T-helper 2 cell treated with Interferon-gamma antibody and Interleukin-4, amounts not matched to agents 5 μg/mL and 100 μg/mL, for 36 hours (primary cell): Measurements from ENCODE around the gene RNF150.

Experiments
- DNase-seq: peaks from one replicate; pipeline ENCODE4 v3.0.0; 2021; ENCODE audit warnings: low spot score
- H3K27ac Mint-ChIP-seq: one replicate; pipeline ENCODE4 v1.8.0; 2021; ENCODE audit warnings: mild to moderate bottlenecking, mixed read lengths
- H3K27me3 Mint-ChIP-seq: one replicate; pipeline ENCODE4 v1.8.0; 2021; ENCODE audit warnings: low read depth, mixed read lengths
- H3K36me3 Mint-ChIP-seq: one replicate; pipeline ENCODE4 v1.8.0; 2021; ENCODE audit warnings: low read depth, mixed read lengths
- H3K4me1 Mint-ChIP-seq: one replicate; pipeline ENCODE4 v1.8.0; 2021; ENCODE audit warnings: low read depth, mixed read lengths
- H3K4me3 Mint-ChIP-seq: one replicate; pipeline ENCODE4 v1.8.0; 2022; ENCODE audit warnings: mild to moderate bottlenecking, moderate library complexity, mixed read lengths
- H3K9me3 Mint-ChIP-seq: one replicate; pipeline ENCODE4 v1.8.0; 2021; ENCODE audit warnings: mixed read lengths

RNF150 gene

GRCh38 chr4:140867356-140867755 lies 265.9 kb downstream of the RNF150 start:
- no peaks in the 10 kb centered on the region for H3K9me3 Mint-ChIP-seq
- no peak overlapping the region for H3K27ac Mint-ChIP-seq
- no peak for DNase-seq
- H3K4me1 Mint-ChIP-seq = peaks cover 5% of the 10 kb centered on the region
- peaks cover 21% of the 10 kb centered on the region for H3K27me3 Mint-ChIP-seq
- no peak overlapping the region for H3K4me3 Mint-ChIP-seq
- H3K36me3 Mint-ChIP-seq = no peaks in the 10 kb centered on the region

- Mint-ChIP-seq H3K36me3 (no peaks in the 10 kb centered on the region), H3K4me3 (no peak overlapping the region), H3K4me1 (peaks cover 5% of the 10 kb centered on the region), H3K27ac (no peak overlapping the region), H3K27me3 (peaks cover 18% of the 10 kb centered on the region), H3K9me3 (no peaks in the 10 kb centered on the region)
- no peak for DNase-seq
Observed at GRCh38 chr4:140866492-140867005, 266.7 kb downstream of the RNF150 start.

- Mint-ChIP-seq H3K36me3 (no peaks in the 10 kb centered on the region), H3K27ac (no peak overlapping the region), H3K27me3 (peaks cover 18% of the 10 kb centered on the region), H3K9me3 (no peaks in the 10 kb centered on the region), H3K4me3 (no peak overlapping the region), H3K4me1 (peaks cover 5% of the 10 kb centered on the region)
- no peak for DNase-seq
Observed at GRCh38 chr4:140865253-140866217, 267.7 kb downstream of the RNF150 start.

GRCh38 chr4:140863197-140863596 lies 270.1 kb downstream of the RNF150 start:
- Mint-ChIP-seq H3K36me3 (no peaks in the 10 kb centered on the region), H3K4me1 (peaks cover 5% of the 10 kb centered on the region), H3K27ac (no peak overlapping the region), H3K27me3 (peaks cover 14% of the 10 kb centered on the region), H3K9me3 (no peaks in the 10 kb centered on the region), H3K4me3 (no peak overlapping the region)
- DNase-seq = no peak

GRCh38 chr4:140862177-140862442 lies 271.2 kb downstream of the RNF150 start:
- DNase-seq = no peak
- peaks cover 12% of the 10 kb centered on the region for H3K27me3 Mint-ChIP-seq
- H3K9me3 Mint-ChIP-seq = no peaks in the 10 kb centered on the region
- H3K36me3 Mint-ChIP-seq = no peaks in the 10 kb centered on the region
- peaks cover 5% of the 10 kb centered on the region for H3K4me1 Mint-ChIP-seq
- H3K4me3 Mint-ChIP-seq = no peak overlapping the region
- H3K27ac Mint-ChIP-seq = no peak overlapping the region

GRCh38 chr4:140861359-140862176 lies 271.7 kb downstream of the RNF150 start:
- Mint-ChIP-seq H3K36me3 (no peaks in the 10 kb centered on the region), H3K27ac (no peak overlapping the region), H3K27me3 (peaks cover 9% of the 10 kb centered on the region), H3K4me1 (peaks cover 5% of the 10 kb centered on the region), H3K4me3 (no peak overlapping the region), H3K9me3 (no peaks in the 10 kb centered on the region)
- peak; percentile 13 for DNase-seq

GRCh38 chr4:140858897-140859296 lies 274.4 kb downstream of the RNF150 start:
- no peaks in the 10 kb centered on the region for H3K36me3 Mint-ChIP-seq
- peaks cover 6% of the 10 kb centered on the region for H3K27me3 Mint-ChIP-seq
- H3K4me1 Mint-ChIP-seq = peaks cover 5% of the 10 kb centered on the region
- DNase-seq = no peak
- no peak overlapping the region for H3K27ac Mint-ChIP-seq
- no peaks in the 10 kb centered on the region for H3K9me3 Mint-ChIP-seq
- H3K4me3 Mint-ChIP-seq = no peak overlapping the region

GRCh38 chr4:140857111-140857510 lies 276.2 kb downstream of the RNF150 start:
- DNase-seq = no peak
- Mint-ChIP-seq H3K36me3 (no peaks in the 10 kb centered on the region), H3K4me3 (no peak overlapping the region), H3K27ac (no peak overlapping the region), H3K4me1 (no peaks in the 10 kb centered on the region), H3K27me3 (no peaks in the 10 kb centered on the region), H3K9me3 (no peaks in the 10 kb centered on the region)

GRCh38 chr4:140856621-140857062 lies 276.6 kb downstream of the RNF150 start:
- H3K27ac Mint-ChIP-seq = no peak overlapping the region
- H3K36me3 Mint-ChIP-seq = no peaks in the 10 kb centered on the region
- no peaks in the 10 kb centered on the region for H3K4me1 Mint-ChIP-seq
- DNase-seq = no peak
- no peaks in the 10 kb centered on the region for H3K9me3 Mint-ChIP-seq
- no peak overlapping the region for H3K4me3 Mint-ChIP-seq
- no peaks in the 10 kb centered on the region for H3K27me3 Mint-ChIP-seq

GRCh38 chr4:140854168-140854567 lies 279.1 kb downstream of the RNF150 start:
- H3K4me1 Mint-ChIP-seq = no peaks in the 10 kb centered on the region
- no peak overlapping the region for H3K4me3 Mint-ChIP-seq
- H3K36me3 Mint-ChIP-seq = no peaks in the 10 kb centered on the region
- no peaks in the 10 kb centered on the region for H3K27me3 Mint-ChIP-seq
- DNase-seq = no peak
- no peak overlapping the region for H3K27ac Mint-ChIP-seq
- H3K9me3 Mint-ChIP-seq = no peaks in the 10 kb centered on the region

GRCh38 chr4:140851804-140852203 lies 281.5 kb downstream of the RNF150 start:
- H3K27me3 Mint-ChIP-seq = peaks cover 5% of the 10 kb centered on the region
- no peaks in the 10 kb centered on the region for H3K9me3 Mint-ChIP-seq
- no peaks in the 10 kb centered on the region for H3K4me1 Mint-ChIP-seq
- DNase-seq = no peak
- no peaks in the 10 kb centered on the region for H3K36me3 Mint-ChIP-seq
- no peak overlapping the region for H3K27ac Mint-ChIP-seq
- no peak overlapping the region for H3K4me3 Mint-ChIP-seq

GRCh38 chr4:140851032-140851636 lies 282.1 kb downstream of the RNF150 start:
- H3K4me1 Mint-ChIP-seq = no peaks in the 10 kb centered on the region
- H3K4me3 Mint-ChIP-seq = no peak overlapping the region
- peaks cover 7% of the 10 kb centered on the region for H3K27me3 Mint-ChIP-seq
- no peak overlapping the region for H3K27ac Mint-ChIP-seq
- H3K9me3 Mint-ChIP-seq = no peaks in the 10 kb centered on the region
- no peaks in the 10 kb centered on the region for H3K36me3 Mint-ChIP-seq
- no peak for DNase-seq

GRCh38 chr4:140849526-140849925 lies 283.7 kb downstream of the RNF150 start:
- H3K4me1 Mint-ChIP-seq = no peaks in the 10 kb centered on the region
- peaks cover 7% of the 10 kb centered on the region for H3K27me3 Mint-ChIP-seq
- no peak overlapping the region for H3K4me3 Mint-ChIP-seq
- no peaks in the 10 kb centered on the region for H3K9me3 Mint-ChIP-seq
- DNase-seq = no peak
- no peak overlapping the region for H3K27ac Mint-ChIP-seq
- no peaks in the 10 kb centered on the region for H3K36me3 Mint-ChIP-seq

- Mint-ChIP-seq H3K27me3 (peaks cover 9% of the 10 kb centered on the region), H3K9me3 (no peaks in the 10 kb centered on the region), H3K4me1 (no peaks in the 10 kb centered on the region), H3K36me3 (no peaks in the 10 kb centered on the region), H3K27ac (no peak overlapping the region), H3K4me3 (no peak overlapping the region)
- DNase-seq = no peak
Observed at GRCh38 chr4:140846736-140847135, 286.5 kb downstream of the RNF150 start.
